C4-2B (cell line): ENCODE data around the gene XKR3.

ENCODE experiments used
- ZFX ChIP-seq: fragments of 450-650 bp; IDR thresholded peaks from 2 replicates; pipeline ENCODE4 v1.6.1; 2017
- TF ChIP-seq, protein P1 (sequence below): fragments of 450-650 bp; conservative IDR thresholded peaks from 2 replicates; pipeline ENCODE4 v1.5.1; 2017; ENCODE audit warnings: mild to moderate bottlenecking

DNA sequence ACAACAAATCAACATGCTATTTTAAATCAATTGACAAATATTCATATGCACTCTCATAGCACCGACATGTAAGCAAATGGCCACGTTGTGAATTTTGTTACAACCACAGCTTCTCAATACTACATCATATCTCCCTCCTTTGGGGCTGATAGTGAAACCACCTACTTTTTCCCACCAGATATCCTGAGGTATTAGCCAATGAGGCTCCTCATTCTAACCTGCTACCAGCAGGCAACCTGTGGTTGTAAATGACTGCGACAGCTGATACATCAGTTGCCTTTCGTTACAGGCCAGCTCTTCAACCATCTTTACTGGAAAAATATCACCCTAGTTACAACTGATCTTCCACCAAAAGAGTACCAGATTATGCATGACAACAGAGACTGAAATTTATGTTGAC lies 3.7 kb upstream of the XKR3 start:
- TF ChIP-seq, protein P1, sequence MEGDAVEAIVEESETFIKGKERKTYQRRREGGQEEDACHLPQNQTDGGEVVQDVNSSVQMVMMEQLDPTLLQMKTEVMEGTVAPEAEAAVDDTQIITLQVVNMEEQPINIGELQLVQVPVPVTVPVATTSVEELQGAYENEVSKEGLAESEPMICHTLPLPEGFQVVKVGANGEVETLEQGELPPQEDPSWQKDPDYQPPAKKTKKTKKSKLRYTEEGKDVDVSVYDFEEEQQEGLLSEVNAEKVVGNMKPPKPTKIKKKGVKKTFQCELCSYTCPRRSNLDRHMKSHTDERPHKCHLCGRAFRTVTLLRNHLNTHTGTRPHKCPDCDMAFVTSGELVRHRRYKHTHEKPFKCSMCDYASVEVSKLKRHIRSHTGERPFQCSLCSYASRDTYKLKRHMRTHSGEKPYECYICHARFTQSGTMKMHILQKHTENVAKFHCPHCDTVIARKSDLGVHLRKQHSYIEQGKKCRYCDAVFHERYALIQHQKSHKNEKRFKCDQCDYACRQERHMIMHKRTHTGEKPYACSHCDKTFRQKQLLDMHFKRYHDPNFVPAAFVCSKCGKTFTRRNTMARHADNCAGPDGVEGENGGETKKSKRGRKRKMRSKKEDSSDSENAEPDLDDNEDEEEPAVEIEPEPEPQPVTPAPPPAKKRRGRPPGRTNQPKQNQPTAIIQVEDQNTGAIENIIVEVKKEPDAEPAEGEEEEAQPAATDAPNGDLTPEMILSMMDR: no peak
- TF ChIP-seq ZFX: no peak
